Putamen (tissue), 1 donor: Measurements from ENCODE around the gene EIF2B5.
"Not testable (repeated sequence)": the region's sequence is repeated elsewhere in the genome, so short reads cannot be mapped to it uniquely, and the experiment has no call there.

ENCODE experiments used
- DNase-seq: peaks from one replicate; pipeline ENCODE4 v3.0.0-alpha.2; 2016; ENCODE audit warnings: low spot score

The EIF2B5 gene

DNA sequence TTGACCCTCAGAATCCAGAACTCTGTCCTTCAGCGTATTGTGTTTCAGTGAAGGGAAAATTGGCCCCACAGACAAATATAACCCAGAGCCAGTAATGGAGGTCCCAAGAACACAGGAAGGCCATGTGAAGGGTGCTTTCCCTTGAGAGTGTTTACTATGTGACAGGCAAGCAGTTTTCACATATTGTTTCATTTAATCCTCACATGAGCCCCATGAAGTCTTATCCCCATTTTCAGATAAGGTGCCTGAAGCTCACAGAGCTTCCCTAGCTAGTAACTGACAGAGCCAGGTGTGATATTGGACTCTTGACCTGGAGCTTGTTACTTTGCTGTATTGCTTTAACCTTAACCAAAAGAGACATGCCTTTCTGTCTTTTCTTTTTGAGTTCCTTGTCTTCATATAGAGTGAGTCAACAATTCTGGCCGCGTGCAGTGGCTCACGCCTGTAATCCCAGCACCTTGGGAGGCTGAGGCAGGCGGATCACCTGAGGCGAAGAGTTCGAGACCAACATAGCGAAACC lies 10.7 kb downstream of the EIF2B5 start:
- no peak for DNase-seq

DNA sequence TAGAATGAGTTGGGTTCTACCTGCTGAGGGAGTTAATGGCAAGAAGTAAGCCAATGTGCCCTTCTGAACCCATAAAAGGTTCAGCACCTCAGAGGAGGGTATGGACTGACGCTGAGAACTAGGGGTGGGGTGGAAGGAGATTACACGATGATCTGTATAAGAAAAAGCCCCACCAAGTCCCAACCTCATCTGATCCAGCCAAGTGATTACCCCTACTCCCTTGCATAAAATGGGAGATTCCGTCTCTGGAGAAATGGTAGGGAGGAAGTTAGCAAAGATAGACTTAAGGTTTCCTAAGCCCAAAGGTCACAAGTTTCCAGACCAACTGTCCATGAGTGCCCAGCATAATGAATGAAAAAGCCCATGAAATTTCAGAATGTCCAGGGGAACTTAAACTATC lies 12.9 kb downstream of the EIF2B5 start:
- DNase-seq: no peak

DNA sequence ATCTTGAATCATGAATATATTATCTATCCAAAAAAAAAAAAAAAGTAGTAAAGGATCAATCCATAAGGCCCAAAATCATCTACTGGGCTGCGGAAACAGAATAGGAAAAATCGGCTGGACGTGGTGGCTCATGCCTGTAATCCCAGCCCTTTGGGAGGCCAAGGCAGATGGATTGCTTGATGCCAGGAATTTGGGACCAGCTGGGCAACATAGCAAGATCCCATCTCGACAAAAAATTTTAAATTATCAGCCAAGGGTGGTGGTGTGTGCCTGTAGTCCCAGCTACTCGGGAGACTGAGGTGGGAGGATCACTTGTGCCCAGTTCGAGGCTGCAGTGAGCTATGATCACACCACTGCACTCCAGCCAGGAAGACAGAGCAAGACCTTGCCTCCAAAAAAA lies 14.0 kb downstream of the EIF2B5 start:
- DNase-seq: no peak

DNA sequence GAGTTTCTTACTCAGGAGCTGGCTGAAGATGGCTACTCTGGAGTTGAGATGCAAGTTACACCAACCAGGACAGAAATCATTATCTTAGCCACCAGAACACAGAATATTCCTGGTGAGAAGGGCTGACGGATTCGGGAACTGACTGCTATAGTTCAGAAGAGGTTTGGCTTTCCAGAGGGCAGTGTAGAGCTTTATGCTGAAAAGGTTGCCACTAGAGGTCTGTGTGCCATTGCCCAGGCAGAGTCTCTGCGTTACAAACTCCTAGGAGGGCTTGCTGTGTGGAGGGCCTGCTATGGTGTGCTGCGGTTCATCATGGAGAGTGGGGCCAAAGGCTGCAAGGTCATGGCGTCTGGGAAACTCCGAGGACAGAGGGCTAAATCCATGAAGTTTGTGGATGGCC lies 14.6 kb downstream of the EIF2B5 start:
- DNase-seq: not testable (repeated sequence)

DNA sequence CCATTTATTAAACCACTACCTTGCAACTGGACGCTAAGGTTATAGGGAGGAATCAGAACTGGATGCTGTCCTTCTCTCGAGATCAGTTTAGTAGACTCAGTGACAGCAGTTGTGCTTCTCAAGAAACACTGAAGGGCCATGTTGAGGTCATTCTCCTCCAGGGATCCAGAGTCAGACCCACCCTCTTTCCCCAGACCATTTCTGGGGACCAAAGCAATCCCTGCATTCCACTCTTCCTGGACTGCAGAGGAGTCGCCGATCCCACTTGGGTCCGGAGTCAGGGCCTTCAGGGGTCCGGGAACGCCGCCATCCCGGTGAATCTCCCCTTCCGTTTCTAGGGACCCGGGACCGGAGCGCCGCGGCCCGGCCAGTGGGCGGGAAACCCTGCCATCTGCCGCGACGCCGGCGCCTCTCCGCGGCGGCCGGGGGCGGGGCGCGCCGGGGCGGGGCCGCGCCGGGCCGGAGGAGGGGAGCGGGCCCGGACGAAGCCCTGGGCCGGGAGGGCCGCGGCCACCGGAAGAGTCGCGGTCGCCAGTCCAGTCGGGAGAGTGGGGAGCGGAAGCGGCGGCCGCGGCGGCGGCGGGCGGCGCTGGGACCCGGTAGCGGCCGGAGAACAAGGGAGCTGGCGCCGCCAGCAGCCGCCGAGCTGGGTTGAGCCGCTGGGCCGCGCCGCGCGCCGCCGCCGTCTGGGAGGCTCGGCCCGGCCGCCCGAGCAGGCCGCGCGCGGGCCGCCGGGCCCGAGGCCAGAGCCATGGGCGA lies 19.9 kb downstream of the EIF2B5 start, which contains the start of gene DVL3:
DVL3 (plus strand) TSS at position 493 of the 759 bp plus-strand sequence; CDS start at position 752, 259 bp downstream.
- DNase-seq: peak; percentile 71

DNA sequence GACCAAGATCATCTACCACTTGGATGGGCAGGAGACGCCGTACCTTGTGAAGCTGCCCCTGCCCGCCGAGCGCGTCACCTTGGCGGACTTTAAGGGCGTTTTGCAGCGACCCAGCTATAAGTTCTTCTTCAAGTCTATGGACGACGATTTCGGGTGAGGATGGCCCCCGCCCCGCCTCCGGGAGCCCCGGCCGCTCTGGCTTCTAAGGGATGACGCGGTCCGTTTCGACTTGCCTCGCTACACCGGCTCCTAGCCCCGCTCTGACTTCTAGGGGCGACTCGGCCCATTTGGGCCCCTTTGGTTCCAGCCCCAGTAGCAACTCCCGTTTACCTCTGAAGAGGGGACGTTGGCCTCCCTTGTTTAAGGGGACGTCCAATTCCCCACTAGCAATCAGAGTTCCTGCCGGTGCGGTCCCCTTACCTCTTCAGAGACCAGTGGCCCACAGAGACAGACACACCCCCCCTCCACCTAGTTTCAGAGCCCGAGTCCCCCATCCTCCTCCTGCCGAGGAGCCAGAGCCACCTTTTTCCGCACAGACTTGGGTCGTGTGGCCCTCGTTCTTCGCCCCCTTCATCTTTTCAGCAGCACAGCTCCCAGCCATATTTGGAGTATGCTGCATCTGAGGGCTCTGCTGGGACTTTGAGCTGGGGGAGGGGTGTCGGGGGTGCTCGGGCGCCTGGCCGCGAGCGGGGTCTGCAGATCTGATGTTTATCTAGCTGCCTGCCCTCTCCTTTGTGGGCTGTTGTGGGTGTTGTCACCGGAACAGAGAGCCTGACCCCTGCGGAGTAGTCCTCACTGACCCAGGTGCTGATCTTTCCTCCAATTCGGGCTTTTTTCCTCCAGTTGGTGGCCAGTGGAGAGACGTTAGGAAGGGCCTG lies 20.7 kb downstream of the EIF2B5 start:
- no peak for DNase-seq

DNA sequence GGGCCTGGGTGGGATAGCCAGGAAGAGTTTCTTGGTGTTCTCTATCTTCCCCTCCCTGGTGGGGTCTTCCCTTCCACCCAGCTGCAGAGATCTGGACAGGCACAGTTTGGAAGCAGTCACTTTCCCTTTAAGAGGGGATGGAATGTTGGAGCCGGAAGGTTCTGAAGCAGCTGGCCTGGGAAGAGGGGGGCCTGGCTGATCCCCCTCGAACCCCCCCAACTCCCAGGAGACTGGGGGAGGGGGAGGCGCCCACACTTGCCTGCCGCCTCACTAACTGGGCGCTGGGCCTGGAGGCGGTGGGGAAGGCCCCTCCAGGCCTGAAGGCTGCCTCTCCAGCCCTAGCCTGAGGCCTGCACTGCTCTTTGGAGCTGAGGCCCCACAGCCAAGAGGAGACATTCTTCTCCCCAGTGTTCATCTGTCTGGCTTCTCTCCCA lies 21.4 kb downstream of the EIF2B5 start:
- DNase-seq: peak; percentile 50

DNA sequence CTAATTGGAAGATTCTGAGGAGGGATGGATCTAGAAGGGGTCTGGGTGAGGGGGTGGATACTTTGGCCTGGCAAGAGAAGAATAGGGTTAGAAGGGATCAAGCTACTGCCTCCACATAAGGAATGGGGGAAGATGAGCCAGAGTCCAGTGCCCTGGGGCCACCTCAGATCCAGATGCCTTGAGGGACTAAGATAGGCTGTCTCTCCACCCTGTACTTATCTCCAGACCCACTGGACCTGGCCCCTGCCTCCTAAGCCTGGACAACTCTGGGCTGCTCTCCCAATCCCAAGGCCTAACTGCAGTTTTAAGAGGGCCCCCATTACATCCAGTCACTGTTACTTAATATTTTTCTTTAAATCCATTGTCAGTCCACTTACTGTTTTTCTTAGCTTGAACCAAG lies 22.0 kb downstream of the EIF2B5 start:
- DNase-seq: no peak

DNA sequence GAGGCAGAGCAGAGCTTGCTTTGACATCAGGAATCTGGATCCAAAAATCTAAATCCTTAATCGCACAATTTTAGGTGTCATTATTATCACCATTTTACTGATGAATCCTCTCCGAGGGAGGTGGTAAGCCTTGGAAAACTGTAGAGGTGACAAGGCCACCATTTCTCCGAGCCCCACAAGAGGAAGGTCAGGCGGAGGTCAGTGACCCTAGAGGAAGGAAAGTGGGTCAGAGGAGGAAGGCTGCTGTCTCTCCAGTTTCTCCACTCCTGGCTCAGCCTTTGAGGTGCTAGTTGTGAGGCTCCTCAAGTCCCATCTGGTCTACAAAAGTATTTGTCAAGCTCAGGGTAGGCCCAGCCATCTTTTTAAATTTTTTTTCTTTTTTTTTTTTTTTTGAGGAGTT lies 23.2 kb downstream of the EIF2B5 start:
- no peak for DNase-seq

DNA sequence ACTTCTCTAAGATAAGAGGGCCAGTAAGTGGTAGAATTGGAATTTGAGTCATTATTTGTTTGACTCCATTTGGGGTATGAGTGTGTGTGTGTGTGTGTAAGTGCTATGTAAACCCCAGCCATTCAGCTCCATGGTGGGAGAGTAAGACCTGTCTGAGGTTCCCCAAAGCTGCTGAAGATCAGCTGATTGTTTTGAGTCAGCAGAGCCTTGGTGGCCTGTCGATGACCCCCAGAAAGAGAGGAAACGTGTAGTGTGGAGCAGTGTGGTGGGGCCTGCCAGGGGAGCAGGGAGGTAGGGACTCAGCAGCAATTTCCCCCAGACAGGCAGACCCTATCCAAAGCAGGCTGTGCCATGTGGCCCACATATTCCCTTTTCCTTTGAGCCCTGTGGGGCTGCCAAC lies 25.3 kb downstream of the EIF2B5 start:
- DNase-seq: no peak

DNA sequence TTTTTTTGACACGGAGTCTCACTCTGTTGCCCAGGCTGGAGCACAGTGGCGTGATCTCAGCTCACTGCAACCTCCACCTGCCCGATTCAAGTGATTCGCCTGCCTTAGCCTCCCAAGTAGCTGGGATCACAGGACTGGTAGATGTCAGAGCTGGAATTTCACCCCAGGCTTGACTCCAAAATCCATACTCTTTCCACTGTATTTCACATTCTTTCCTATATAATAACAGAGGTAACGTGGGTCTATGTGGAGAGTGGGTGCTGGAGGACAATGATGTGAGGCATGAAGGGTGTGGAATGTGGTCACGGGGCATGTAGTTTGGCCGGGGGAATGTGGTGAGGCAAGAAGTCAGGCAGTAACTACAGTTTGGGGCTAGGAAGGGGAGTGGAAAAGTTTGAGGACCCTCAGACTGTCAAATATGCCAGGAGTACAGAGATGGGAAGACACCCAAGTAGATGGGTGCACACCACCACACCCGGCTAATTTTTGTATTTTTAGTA lies 27.5 kb downstream of the EIF2B5 start:
- DNase-seq: not testable (repeated sequence)

DNA sequence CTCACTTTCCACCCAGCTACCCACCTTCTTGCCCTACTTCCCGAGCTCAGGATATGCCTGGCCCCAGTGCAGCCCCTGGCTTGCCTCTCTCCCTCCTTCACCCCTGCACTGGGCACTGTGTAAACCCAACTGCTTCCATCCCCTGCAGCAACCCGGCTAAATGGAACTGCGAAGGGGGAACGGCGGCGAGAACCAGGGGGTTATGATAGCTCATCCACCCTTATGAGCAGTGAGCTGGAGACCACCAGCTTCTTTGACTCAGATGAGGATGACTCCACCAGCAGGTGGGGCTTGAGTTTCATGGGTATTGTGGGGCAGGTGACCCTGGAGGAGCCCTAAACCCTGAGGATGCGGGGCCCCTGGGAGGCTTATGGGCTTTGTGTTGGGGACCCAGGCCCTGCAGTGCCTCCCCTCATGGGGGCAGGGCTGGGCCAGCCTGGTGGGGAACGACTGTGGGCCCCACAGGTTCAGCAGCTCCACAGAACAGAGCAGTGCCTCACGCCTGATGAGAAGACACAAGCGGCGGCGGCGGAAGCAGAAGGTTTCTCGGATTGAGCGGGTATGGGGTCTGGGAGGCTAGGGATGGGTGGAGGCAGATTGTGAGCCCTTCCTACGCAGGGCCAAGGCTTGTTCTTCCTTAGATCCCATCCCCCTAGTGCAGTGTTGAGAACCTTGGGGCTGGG lies 29.6 kb downstream of the EIF2B5 start:
- no peak for DNase-seq

DNA sequence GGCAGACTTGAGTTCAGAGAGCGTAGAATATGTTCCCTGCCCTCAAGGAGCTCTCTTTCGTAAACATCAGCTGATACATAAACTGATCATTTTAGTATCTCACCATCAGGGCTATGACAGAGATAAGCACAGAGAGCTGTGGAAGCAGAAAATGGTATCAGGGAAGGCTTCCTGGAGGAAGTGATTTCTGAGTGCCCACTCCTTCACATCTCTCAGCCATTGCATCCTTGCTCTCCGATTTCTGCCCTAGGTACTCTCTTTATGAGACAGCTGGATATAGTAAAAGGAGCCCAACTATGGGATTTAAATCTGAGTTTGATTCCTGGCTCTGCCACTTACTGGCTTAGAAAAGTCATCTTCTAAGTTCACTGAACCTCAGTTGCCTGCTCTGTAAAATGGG lies 30.4 kb downstream of the EIF2B5 start:
- no peak for DNase-seq

DNA sequence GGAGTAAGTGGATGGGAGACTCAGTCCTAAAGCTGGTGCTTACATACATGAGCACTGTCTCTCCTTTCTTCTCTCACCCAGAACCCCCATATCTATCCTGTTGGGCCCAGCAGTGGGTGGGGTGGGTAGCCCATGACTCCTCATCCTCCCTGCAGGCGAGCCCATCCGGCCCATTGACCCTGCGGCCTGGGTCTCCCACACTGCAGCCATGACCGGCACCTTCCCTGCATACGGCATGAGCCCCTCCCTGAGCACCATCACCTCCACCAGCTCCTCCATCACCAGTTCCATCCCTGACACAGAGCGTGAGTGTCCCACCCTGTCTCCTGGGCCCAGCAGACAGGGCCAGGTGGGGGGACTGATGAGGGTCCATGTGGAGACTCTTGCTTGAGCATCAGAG lies 31.5 kb downstream of the EIF2B5 start:
- DNase-seq: no peak

DNA sequence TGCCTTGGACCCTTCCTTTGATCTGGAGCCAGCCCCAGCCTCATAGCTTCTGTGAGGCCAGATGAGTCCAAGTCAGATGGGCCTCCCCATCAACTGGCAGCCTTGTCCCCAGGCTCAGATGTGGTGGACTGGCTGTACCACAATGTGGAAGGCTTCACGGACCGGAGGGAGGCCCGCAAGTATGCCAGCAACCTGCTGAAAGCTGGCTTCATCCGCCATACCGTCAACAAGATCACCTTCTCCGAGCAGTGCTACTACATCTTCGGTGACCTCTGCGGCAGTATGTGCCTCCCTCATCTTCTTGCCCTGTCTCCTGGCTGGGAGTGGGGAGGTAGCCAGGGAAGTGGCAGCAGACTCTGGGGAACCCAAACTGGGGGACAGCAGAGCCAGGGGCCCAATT lies 32.6 kb downstream of the EIF2B5 start:
- no peak for DNase-seq

DNA sequence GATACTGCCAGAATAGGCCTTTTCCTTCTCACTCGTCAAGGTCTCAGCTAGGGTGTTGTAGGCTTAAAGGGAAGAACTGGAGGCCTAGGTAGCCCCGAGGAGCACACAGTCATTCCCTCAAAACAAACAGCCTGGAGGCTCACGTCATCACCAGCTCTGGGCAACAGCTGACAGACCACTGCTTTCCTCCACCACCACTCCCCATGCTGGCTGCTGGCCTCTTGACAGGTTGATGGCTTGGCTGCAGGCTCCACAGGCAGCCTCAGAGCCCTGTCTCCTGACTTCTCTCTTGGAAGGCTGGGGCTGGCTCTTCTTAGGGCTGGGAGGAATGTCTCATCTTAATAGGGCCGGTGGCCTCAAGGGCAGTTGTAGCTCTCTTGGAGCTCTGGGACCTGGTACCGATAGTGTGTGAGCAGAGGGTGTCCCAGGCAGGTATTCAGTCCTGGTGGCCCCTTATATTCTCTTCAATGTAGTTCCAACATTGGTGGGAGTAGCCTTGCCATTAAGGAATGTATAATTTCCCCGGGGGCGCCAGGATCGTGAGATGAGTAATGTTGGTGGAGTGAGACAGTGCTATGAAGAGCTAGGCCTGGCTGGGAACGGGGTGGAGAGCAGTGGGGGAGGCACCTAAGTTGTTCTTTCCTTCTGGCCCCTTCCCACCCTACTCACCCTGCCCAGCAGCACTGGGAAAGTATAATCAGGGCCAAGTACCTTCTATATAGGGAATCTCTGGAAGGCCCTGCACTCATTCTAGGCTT lies 33.4 kb downstream of the EIF2B5 start:
- no peak for DNase-seq

DNA sequence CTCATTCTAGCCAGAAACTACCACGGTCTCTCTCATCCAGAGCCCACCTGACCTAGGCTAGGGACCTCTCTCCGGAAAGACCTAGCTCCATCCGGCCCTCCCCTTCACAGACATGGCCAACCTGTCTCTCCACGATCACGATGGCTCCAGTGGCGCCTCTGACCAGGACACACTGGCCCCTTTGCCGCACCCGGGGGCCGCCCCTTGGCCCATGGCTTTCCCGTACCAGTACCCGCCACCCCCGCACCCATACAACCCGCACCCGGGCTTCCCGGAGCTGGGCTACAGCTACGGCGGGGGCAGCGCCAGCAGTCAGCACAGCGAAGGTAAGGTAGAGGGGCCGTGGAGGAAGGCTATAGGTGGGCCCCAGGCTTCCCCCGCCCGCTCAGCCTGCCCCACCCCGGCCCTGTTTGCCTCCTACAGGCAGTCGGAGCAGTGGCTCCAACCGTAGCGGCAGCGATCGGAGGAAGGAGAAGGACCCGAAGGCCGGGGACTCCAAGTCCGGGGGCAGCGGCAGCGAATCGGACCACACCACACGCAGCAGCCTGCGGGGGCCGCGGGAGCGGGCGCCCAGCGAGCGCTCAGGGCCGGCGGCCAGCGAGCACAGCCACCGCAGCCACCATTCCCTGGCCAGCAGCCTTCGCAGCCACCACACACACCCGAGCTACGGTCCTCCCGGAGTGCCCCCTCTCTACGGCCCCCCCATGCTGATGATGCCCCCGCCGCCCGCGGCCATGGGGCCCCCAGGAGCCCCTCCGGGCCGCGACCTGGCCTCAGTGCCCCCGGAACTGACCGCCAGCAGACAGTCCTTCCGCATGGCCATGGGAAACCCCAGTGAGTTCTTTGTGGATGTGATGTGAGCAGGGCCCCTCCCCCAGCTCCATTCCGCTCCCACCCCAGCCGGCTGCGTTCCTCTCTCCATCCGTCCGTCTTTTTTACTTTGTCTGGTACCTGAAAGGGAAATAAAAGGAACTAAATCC lies 35.0 kb downstream of the EIF2B5 start:
- DNase-seq: no peak

DNA sequence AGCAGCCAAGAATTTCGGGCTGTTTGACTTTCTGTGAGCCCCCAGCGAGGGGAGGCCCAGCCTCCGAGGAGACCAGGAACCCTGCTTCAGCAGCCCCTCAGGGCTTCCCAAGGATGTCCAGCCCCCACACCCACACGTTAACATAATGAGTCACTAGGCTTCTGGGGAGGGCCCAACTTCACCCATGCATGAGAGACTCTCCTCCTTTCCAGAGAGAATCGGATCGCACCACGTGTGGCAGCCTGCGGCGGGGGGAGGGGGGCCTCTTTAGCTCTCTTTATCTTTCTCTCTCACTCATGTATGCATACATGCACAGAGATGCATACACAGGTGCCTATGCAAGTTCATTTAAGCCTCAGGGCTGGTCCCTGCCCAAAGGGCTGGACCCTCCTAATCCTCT lies 36.4 kb downstream of the EIF2B5 start:
- DNase-seq: no peak

DNA sequence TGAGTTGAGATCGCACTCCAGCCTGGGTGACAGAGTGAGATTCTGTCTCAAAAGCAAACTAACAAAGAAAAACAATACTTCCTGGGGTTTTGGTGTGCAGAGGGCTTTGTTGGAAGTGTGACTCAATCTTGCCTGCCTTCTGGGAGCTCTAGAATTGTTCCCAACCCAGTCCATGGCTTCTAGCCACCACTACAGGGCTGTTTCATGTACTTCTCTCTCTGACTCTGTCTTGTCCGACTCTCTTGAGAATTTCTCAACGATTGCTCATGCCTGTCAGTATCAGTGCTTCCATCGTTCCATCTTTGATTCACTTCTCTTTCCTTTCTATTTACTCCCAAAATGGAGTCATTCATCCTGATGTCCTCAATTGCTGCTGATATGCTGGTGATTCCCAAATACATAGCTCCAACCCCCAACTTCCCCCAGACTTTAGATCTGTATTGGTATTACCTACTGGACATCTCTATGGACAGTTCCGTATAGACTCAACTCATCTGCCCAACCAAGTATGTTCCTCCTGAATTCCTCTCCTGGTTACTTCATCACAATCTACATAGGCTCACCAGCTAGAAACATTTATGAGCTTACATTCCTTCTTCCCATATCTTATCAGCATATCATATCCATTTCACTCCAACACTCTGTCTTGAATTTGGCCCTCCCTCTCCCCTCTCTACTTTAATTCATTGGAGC lies 37.7 kb downstream of the EIF2B5 start:
- no peak for DNase-seq

DNA sequence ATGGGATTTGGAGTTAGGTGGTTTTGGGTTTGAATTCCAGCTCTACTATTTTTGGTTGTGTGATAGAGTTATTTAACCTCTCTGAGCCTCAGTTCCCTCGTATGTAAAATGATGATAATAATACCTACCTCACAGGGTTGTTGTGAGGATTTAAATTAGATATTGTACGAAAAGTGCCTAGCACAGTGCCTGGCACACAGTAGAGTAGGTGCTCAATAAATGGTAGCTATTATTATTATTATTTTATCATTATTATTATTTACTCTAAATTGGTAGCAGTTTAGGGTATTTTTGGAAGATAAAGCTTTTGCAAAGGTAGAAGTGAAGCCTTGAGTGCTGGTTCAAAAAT lies 38.2 kb downstream of the EIF2B5 start:
- DNase-seq: no peak
